GM23338 (cell line): ENCODE results near the gene HNF1B. TPM values are rescaled to one million over a fixed set of nuclear protein-coding genes. Genes with fewer than 3 reads are reported as not detected.

Experiments used
- ATAC-seq: fragments of 200-7000 bp; cut with Tn5 transposase; 3 replicates; pipeline ENCODE4 v1.9.1; 2020
- DNase-seq: peaks from one replicate; pipeline ENCODE4 v3.0.0-alpha.2; 2015; ENCODE audit warnings: low spot score
- H2AFZ ChIP-seq: fragments of 200-600 bp; sonication (generic); 2 replicates; pipeline ENCODE4 v1.8.0; 2016; ENCODE audit warnings: antibody characterized with exemption, mild to moderate bottlenecking, moderate library complexity
- H3F3A ChIP-seq: fragments of 200-600 bp; sonication (generic); replicated peaks from 2 replicates; pipeline ENCODE4 v1.8.0; 2017; ENCODE audit warnings: antibody characterized with exemption, mixed run types, low read depth
- H3K27ac ChIP-seq: fragments of 200-600 bp; sonication (generic); 2 replicates; pipeline ENCODE4 v1.6.1; 2016; ENCODE audit warnings: low read depth
- H3K27me3 ChIP-seq: fragments of 200-600 bp; sonication (generic); 2 replicates; pipeline ENCODE4 v1.8.0; 2016; ENCODE audit warnings: mild to moderate bottlenecking, mixed run types, moderate library complexity; ENCODE audit not compliant: insufficient read depth
- H3K36me3 ChIP-seq: fragments of 200-600 bp; sonication (generic); 2 replicates; pipeline ENCODE4 v1.8.0; 2016; ENCODE audit warnings: mild to moderate bottlenecking; ENCODE audit not compliant: insufficient read depth
- H3K4me1 ChIP-seq: fragments of 200-600 bp; sonication (generic); 2 replicates; pipeline ENCODE4 v1.8.0; 2016; ENCODE audit warnings: mild to moderate bottlenecking, moderate library complexity; ENCODE audit not compliant: insufficient read depth
- H3K4me2 ChIP-seq: fragments of 200-600 bp; sonication (generic); 2 replicates; pipeline ENCODE4 v1.7.1; 2017; ENCODE audit warnings: mixed run types
- H3K4me3 ChIP-seq: fragments of 200-600 bp; sonication (generic); 2 replicates; pipeline ENCODE4 v1.6.1; 2016; ENCODE audit warnings: mixed run types
- H3K79me2 ChIP-seq: fragments of 200-600 bp; sonication (generic); replicated peaks from 2 replicates; pipeline ENCODE4 v1.8.0; 2017; ENCODE audit warnings: mild to moderate bottlenecking; ENCODE audit not compliant: insufficient read depth
- H3K9me2 ChIP-seq: fragments of 200-600 bp; sonication (generic); 2 replicates; pipeline ENCODE4 v1.8.0; 2017; ENCODE audit not compliant: insufficient read depth
- H4K20me1 ChIP-seq: fragments of 200-600 bp; sonication (generic); replicated peaks from 2 replicates; pipeline ENCODE4 v1.8.0; 2017; ENCODE audit warnings: mild to moderate bottlenecking; ENCODE audit not compliant: insufficient read depth
- H3K27ac Mint-ChIP-seq: 2 replicates; pipeline ENCODE4 v1.8.0; 2020; ENCODE audit warnings: inconsistent platforms, mild to moderate bottlenecking, moderate library complexity, mixed read lengths
- H3K27me3 Mint-ChIP-seq: 3 replicates; pipeline ENCODE4 v1.8.0; 2022; ENCODE audit warnings: low read depth, mild to moderate bottlenecking, moderate library complexity, mixed read lengths, inconsistent platforms; ENCODE audit not compliant: insufficient read depth, poor library complexity
- H3K36me3 Mint-ChIP-seq: 3 replicates; pipeline ENCODE4 v1.8.0; 2021; ENCODE audit warnings: low read depth, mild to moderate bottlenecking, inconsistent platforms, moderate library complexity, mixed read lengths
- H3K4me1 Mint-ChIP-seq: 3 replicates; pipeline ENCODE4 v1.8.0; 2020; ENCODE audit warnings: mild to moderate bottlenecking, inconsistent platforms, mixed read lengths
- H3K4me3 Mint-ChIP-seq: 3 replicates; pipeline ENCODE4 v1.8.0; 2021; ENCODE audit warnings: moderate library complexity, mild to moderate bottlenecking, inconsistent platforms, mixed read lengths
- H3K9me3 Mint-ChIP-seq: 3 replicates; pipeline ENCODE4 v1.8.0; 2020; ENCODE audit warnings: moderate library complexity, mild to moderate bottlenecking, inconsistent platforms, mixed read lengths
- CREB1 ChIP-seq: fragments of 250-450 bp; sonication (Bioruptor Pico); IDR thresholded peaks from 2 replicates; pipeline ENCODE4 v1.5.0; 2020; ENCODE audit warnings: low read depth, mild to moderate bottlenecking, moderate library complexity
- CTCF ChIP-seq, 2 experiments: fragments of 200-600 bp in 1 of 2; sonication (generic) in 1 of 2; conservative IDR thresholded peaks; 2 replicates each; pipeline versions ENCODE4 v1.5.1 to v1.6.1; 2016 to 2017; ENCODE audit warnings: antibody characterized with exemption in 2 of 2, low read depth in 2 of 2, mild to moderate bottlenecking in 2 of 2, moderate library complexity in 1 of 2
- EZH2 ChIP-seq: fragments of 200-600 bp; sonication (generic); IDR thresholded peaks from one replicate; pipeline ENCODE4 v1.8.0; 2017; ENCODE audit warnings: antibody characterized with exemption, mild to moderate bottlenecking, low read depth; ENCODE audit not compliant: unreplicated experiment
- EZH2phosphoT487 ChIP-seq: fragments of 200-600 bp; sonication (generic); IDR thresholded peaks from one replicate; pipeline ENCODE4 v1.8.1; 2018; ENCODE audit warnings: antibody characterized with exemption; ENCODE audit not compliant: unreplicated experiment
- JUNB ChIP-seq: IDR thresholded peaks from one replicate; pipeline ENCODE4 v1.6.1; 2016; ENCODE audit warnings: antibody characterized with exemption; ENCODE audit not compliant: unreplicated experiment
- NANOG ChIP-seq: IDR thresholded peaks from 2 replicates; pipeline ENCODE4 v1.6.1; 2016; ENCODE audit warnings: antibody characterized with exemption, borderline replicate concordance
- POLR2AphosphoS5 ChIP-seq: IDR thresholded peaks from 2 replicates; pipeline ENCODE4 v1.6.1; 2016; ENCODE audit warnings: antibody characterized with exemption, low read depth
- REST ChIP-seq: IDR thresholded peaks from one replicate; pipeline ENCODE4 v1.6.1; 2018; ENCODE audit warnings: antibody characterized with exemption; ENCODE audit not compliant: unreplicated experiment
- STAT1 ChIP-seq: IDR thresholded peaks from one replicate; pipeline ENCODE4 v1.6.1; 2016; ENCODE audit warnings: antibody characterized with exemption; ENCODE audit not compliant: unreplicated experiment
- ZNF114 ChIP-seq: fragments of 250-450 bp; sonication (Bioruptor Pico); IDR thresholded peaks from 2 replicates; pipeline ENCODE4 v1.5.0; 2020; ENCODE audit warnings: mild to moderate bottlenecking, moderate library complexity
- ZNF331 ChIP-seq: fragments of 250-450 bp; sonication (Bioruptor Pico); IDR thresholded peaks from 2 replicates; pipeline ENCODE4 v1.5.0; 2020; ENCODE audit warnings: low read depth, mild to moderate bottlenecking, moderate library complexity
- polyA plus RNA-seq: library from polyadenylated mRNA; unstranded; fragments of >200 nt; fragmentation: Nextera tagmentation; extraction: Ambion mirVana; gene quantifications from 2 replicates; pipeline ENCODE4 v1.2.1, GENCODE V29; 2016
- total RNA-seq: library from RNA; depleted of rRNA; stranded (reverse); fragments of >200 nt; shearing (Covaris generic); gene quantifications from 2 replicates; pipeline ENCODE4 v1.2.3, GENCODE V29; 2014

The HNF1B gene
- total and polyA plus RNA-seq, 2 experiments from 2014 or later, result 0.07 to 0.19 TPM

GRCh38 chr17:37698132-37698910 lies 46.5 kb downstream of the HNF1B start:
- DNase-seq (no peak), ATAC-seq (no peak)
- no peaks in the 10 kb centered on the region for H4K20me1 ChIP-seq
- no peak overlapping the region for H2AFZ ChIP-seq
- no peaks in the 10 kb centered on the region for H3K79me2 ChIP-seq
- H3F3A ChIP-seq, result no peaks in the 10 kb centered on the region
- H3K9me3 Mint-ChIP-seq, result peaks cover 14% of the 10 kb centered on the region
- H3K4me3 ChIP-seq, result no peak overlapping the region
- no peak overlapping the region for H3K4me3 Mint-ChIP-seq
- H3K27me3 ChIP-seq, result no peaks in the 10 kb centered on the region
- H3K27ac Mint-ChIP-seq, result no peak overlapping the region
- peaks cover 5% of the 10 kb centered on the region for H3K36me3 Mint-ChIP-seq
- no peak overlapping the region for H3K4me2 ChIP-seq
- H3K36me3 ChIP-seq, result no peaks in the 10 kb centered on the region
- H3K9me2 ChIP-seq, result no peaks in the 10 kb centered on the region
- no peak for TF ChIP-seq EZH2phosphoT487
- no peak for TF ChIP-seq NANOG
- no peak for TF ChIP-seq STAT1
- no peak for TF ChIP-seq REST
- TF ChIP-seq ZNF114 (CRISPR knock-in tag), result no peak
- TF ChIP-seq POLR2AphosphoS5, result no peak
- TF ChIP-seq CTCF (conservative IDR thresholded peaks at IDR 0.05; ENCODE audit: low read depth in 2 of 2), result no peak
- no peak for TF ChIP-seq EZH2
- TF ChIP-seq CREB1 (CRISPR knock-in tag), result no peak
- no peak for TF ChIP-seq JUNB
- TF ChIP-seq ZNF331 (CRISPR knock-in tag), result no peak
- H3K27ac ChIP-seq, result no peak overlapping the region
- peaks cover 6% of the 10 kb centered on the region for H3K27me3 Mint-ChIP-seq
- H3K4me1 ChIP-seq, result no peaks in the 10 kb centered on the region
- peaks cover 6% of the 10 kb centered on the region; the same call in 2 of the 3 replicates for H3K4me1 Mint-ChIP-seq
